Inflammatory macrophage treated with lipopolysaccharide for 4 hours (primary cell): ENCODE results near the gene FITM1.

Source experiments
- DNase-seq: peaks from one replicate; pipeline ENCODE4 v3.0.0-alpha.2; 2020

The FITM1 gene

DNA sequence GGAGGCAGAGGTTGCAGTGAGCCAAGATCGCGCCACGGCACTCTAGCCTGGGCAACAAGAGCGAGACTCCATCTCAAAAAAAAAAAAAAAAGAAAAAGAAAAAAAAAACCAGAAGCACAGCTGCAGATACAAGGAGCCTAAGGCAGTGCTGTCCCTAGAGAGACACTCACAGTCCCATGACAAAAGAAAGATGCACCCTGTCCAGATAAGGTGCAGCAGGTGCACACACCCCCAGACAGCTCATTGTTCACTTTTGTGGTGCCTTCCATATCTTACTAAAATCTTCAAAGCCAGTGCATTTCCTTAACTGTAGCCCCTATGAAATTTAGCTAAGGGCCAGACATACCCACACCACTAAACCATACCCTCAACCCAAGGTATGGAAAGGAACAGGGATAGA is 8.0 kb upstream of the FITM1 start:
- no peak for DNase-seq

DNA sequence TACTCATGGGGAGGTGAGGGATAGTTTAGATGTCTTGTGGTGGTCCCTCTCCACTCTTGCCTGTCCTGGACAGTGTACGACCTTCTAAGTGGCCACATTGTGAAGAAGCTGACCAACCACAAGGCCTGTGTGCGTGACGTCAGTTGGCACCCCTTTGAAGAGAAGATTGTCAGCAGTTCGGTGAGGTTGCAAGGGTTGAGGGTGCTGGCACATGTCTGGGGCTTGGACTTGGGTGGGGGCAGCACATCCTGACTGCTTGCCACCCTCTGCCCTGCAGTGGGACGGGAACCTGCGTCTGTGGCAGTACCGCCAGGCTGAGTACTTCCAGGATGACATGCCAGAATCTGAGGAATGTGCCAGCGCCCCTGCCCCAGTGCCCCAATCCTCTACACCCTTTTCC is 7.6 kb upstream of the FITM1 start:
- DNase-seq = no peak

DNA sequence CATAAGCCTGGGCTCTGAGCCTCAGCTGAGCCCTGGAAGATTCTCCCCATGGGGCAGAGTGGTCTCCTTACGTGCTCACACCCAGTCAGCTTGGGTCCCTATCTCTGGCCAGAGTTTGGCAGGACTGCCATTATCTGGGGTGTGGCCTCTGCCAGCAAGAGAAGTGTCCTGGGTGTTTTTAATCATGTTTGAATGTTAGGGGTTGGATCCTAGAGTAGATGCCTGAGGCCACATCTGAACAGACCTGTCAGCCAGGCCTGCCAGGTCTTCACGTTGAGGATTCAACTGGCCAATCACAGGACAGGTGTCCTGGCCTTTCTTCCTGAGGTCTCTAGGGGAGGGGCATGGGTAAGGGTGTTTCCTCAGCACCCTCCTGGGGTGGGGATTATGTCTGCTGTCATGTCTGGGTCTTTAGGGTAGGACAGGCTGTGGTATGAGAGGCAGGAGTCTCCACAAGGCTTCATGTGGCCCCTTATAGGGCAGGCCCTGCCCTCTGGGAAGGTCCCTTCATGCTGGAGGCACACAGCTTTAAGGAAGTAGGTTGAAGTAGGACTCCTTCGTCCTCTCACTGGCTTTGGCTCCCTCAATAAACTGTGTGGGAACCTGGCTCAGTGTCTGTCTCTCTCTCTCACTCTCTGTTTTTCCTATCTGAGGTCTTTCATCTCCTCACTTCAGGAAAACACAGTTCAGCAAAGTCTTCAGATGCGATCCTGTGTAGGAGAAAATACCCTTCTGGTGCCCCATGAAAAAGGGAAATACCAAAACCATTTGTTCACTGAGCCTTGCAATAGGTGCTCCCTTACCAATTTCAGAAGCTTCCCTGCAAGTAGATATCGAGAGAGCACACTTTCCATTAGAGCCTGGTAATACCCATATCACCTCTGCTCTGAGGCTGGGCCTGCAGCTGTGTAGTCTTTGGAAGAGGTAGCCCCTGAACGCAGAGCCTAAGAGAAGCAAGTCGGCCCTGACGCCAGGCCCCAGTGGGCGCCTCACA is 6.7 kb upstream of the FITM1 start:
- no peak for DNase-seq

DNA sequence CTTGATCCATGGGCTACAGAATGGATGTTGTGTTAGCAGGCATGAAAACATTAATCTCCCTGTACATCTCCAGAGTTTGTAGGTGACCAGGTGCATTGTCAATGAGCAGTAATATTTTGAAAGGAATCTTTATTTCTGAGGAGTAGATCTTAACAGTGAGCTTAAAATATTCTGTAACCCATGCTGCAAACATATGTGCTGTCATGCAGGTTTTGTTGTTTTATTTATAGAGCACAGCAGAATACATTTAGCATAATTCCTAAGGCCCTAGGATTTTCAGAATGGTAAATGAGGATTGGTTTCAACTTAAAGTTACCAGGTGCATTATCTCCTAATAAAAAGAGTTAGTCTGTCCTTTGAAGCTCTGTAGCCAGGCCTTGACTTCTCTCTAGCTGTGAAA is 3.5 kb upstream of the FITM1 start:
- DNase-seq = no peak

DNA sequence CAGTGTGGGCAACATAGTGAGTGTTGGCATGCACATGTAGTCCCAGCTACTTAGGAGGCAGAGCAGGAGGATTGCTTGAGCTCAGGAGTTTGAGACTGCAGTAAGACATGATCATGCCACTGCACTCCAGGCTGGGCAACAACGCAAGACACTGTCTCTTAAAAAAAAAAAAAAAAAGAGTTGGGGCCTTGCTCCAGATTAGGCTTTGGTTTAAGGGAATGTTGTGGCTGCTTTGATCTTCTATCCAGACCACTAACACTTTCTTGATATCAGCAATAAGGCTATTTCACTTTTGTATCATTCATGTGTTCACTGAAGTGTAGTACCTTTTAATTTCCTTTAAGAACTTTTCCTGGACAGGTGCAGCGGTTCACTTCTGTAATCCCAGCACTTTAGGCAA is 2.8 kb upstream of the FITM1 start:
- no peak for DNase-seq

DNA sequence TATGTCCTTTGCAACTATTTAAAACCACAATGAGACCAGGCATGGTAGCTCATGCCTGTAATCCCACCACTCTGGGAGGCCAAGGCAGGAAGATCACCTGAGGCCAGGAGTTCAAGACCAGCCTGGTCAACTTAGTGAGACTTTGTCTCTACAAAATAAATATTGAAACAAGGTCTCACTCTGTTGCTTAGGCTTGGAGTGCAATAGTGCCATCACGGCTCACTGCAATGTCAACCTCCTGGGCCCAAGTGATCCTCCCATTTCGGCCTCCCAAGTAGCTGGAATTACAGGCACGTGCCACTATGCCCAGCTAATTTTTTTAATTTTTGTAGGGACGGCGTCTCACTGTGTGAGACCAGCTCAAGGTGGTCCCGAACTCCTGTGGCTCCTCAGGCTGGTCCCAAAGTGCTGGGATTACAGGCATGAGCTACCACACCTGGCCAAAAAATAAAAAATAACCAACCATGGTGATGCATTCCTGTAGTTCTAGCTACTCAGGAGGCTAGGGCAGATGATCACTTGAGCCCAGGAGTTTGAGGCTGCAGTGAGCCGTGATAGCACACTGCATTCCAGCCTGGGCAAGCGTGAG is 955 bp upstream of the FITM1 start:
- no peak for DNase-seq

DNA sequence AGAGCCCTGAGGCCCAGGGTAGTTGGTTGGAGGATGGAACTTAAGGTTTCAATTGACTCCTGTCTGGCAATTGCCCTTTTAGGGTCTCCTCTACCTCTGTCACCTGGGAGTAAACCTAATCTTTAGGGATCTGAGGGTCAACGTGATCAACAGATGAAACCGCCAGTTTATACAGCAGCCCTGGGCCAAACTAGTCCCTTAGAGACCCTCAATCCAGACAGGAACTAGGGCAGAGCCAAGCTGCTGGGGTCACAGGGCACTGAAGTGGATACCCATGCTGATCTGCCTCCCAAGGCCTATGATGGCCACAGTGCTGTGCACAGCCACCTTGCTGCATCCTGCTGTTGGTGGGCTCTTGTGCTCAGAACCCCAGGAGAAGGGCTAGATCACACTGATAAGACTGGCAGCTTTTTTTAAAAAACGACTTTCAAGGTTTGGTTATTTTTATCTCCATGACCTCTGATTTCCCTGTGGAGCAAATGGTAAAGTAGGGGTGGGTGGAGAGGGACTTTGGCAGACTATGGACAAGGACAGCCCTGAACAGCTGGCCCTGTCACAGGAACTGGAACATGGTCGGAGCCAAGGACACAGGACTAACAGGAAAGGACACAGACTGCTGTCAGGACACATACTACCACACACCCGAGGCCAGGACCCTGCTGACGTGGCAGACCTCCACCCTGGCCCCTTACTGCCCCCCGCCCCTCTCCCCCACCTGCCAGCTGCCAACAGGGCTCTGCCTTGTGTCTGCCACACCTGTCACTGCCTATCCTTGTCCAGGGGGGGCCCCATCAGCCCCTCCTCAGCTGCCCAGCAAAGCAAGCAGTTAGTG is 474 bp downstream of the FITM1 start:
- DNase-seq = no peak

DNA sequence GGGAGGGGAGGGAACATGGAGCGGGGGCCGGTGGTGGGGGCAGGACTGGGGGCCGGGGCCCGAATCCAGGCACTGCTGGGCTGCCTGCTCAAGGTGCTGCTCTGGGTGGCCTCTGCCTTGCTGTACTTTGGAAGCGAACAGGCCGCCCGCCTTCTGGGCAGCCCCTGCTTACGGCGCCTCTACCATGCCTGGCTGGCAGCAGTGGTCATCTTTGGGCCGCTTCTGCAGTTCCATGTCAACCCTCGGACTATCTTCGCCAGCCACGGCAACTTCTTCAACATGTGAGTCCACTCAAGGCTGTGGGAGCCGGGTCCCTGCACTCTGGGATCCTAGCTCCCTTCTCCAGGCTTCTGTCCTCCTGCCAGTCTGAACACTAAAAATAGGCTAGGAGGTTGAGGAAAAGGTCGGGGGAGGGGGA is 1.1 kb downstream of the FITM1 start:
- DNase-seq = no peak

DNA sequence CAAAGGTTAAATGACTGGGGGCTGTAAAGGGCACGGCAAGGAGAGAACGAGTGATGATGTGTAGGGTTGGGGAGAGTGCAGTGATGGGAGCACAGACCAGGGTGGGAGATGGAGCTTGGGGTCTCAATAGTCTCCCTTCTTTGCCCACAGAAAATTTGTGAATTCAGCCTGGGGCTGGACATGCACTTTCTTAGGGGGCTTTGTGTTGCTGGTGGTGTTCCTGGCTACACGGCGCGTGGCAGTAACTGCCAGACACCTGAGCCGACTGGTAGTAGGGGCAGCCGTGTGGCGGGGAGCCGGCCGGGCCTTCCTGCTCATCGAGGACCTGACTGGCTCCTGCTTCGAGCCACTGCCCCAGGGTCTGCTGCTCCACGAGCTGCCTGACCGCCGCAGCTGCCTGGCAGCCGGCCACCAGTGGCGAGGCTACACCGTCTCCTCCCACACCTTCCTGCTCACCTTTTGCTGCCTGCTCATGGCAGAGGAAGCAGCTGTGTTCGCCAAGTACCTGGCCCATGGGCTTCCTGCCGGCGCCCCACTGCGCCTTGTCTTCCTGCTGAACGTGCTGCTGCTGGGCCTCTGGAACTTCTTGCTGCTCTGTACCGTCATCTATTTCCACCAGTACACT is 1.7 kb downstream of the FITM1 start:
- no peak for DNase-seq

DNA sequence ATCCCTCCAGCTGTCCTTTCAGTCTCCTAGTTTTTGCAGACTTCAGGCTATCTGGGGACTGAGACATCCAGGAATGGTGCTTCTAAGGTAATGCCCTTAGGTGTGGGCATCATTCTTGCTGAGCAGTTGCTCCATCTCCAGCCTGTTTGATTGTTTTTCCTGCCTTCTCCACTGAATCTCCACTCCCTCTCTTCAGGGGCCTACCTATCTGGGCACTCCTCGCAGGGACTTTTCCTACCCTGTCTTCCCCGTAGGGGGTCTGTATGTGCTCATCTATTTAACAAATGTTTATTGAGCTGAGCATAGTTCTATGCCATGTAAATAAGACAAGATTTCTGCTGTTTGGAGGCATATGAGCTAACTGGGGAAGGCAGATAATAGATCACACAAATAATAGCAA is 2.5 kb downstream of the FITM1 start:
- DNase-seq = no peak

DNA sequence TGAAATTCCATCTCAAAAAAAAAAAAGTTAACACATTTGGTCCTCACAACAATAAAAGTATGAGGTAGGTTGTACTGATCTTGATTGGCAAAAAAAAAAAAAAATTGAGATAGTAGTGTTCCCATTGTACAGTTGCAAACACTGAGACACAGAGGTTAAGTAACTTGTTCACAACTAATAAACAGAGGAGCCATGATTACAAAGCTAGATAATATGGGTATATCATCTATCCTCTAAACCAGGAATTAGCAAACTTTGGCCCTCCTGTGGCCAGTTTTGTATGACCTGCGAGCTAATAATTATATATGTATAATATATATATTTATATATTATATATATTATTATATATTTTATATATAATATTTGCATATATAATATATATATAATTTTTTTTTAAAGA is 3.3 kb downstream of the FITM1 start:
- no peak for DNase-seq

DNA sequence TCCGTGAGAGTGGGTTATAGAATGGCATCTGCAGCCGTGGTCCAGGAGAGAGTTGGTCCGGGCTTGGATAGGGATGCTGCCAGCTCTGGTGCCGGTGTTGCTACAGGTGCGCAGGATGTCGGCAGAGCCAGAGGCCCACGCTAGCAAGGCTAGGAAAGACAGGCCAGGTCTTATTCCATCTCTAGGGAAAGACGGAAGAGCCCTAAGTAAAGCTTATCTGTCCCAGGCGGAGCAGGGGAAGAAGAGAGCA is 5.0 kb downstream of the FITM1 start:
- DNase-seq = no peak

DNA sequence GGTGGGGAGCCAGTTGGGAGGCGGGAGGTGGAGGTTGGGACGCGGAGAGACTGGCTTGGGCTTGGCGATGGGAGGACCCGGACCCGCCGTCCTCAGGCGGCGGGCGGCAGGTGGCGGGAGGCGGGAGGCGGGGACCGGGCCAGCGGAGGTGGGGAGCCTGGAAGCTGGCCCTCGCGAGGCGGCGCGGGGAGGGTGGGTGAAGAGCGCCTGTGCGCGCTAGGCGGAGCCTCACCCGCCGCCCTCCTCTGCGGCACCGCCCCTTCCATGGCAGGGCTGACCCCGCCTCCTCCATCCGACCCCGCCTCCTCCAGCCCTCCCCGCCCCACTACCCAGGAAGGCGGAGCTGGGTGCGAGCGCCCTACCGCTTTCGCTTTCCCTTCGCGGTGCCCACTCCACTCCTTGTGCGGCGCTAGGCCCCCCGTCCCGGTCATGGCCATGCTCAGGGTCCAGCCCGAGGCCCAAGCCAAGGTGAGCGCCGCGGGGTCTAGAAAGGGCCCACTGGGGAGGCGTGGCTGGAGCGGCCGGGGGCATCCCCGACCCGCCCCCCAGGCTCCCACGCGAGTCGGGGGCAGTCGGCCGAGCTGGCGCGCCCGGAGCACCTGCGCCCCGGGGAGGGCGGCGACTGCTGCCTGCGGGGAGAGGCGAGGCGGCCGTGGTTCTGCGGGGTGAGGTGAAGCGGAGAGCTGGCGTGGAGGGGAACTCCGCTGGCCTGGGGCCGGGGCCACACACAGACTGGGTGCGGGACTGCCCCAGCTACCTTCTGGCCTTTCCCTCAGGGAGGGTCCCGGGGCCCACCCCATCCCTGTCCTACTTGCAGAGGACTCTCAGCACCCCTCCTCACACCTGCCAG is 5.6 kb downstream of the FITM1 start, which contains the start of gene PSME1:
PSME1 (plus strand) TSS at position 361 of the 850 bp plus-strand sequence; CDS start at position 430, 69 bp downstream.
- DNase-seq = peak; percentile 93

DNA sequence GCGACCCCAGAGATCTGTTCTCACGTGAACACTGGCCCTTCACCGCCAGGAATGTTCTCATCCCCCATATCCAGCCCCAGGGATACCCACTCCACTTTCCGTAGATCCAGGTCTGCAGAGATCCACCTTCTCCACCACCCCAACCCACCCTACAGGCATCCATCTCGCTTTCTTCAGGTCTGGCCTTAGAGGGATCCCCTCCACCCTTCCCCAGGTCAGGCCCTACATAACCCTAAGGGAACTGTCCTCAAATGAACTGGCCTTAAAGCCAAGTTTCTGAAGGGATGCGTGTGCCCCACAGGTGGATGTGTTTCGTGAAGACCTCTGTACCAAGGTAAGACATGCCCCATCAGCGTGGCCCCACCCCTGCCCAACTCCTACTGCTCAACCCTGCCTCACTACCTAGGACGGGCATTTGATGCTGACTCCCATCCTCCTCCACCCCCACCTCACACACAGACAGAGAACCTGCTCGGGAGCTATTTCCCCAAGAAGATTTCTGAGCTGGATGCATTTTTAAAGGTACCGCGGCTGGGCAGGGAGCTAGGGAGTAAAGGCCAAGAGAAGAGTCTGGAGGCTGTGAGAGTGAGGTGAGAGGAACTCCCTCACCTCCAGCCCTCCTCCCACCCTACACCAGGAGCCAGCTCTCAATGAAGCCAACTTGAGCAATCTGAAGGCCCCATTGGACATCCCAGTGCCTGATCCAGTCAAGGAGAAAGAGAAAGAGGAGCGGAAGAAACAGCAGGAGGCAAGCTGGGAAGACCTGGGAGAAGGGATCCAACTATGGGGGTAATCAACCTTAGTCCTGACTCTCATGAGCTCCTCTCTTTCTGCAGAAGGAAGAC is 6.4 kb downstream of the FITM1 start:
- no peak for DNase-seq

DNA sequence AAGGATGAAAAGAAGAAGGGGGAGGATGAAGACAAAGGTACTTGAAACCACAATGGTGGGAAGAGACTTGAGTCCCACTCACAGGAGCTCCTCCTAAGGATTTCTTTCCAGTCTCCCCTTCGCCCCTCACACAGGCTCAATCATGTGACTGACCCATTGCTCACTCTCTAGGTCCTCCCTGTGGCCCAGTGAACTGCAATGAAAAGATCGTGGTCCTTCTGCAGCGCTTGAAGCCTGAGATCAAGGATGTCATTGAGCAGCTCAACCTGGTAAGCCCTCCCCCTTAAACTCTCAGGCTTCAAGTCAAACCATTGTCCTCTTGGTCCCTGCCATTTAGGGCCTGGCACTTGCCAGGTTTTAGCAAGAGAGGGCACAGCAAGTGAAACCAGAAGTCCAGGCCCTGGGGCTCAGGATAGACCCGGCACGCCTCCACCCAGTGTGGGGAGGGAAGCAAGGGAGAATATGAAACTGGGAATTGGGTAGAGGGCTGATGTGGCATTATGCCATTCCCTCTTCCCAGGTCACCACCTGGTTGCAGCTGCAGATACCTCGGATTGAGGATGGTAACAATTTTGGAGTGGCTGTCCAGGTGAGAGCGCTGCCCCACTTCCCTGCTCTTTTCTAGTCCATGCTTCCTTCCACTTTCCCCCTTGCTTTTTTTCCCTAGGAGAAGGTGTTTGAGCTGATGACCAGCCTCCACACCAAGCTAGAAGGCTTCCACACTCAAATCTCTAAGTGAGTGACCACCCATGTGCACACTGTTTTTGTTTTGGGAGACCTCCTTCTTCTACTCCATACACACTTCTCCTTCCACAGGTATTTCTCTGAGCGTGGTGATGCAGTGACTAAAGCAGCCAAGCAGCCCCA is 7.3 kb downstream of the FITM1 start:
- DNase-seq = peak; percentile 11

DNA sequence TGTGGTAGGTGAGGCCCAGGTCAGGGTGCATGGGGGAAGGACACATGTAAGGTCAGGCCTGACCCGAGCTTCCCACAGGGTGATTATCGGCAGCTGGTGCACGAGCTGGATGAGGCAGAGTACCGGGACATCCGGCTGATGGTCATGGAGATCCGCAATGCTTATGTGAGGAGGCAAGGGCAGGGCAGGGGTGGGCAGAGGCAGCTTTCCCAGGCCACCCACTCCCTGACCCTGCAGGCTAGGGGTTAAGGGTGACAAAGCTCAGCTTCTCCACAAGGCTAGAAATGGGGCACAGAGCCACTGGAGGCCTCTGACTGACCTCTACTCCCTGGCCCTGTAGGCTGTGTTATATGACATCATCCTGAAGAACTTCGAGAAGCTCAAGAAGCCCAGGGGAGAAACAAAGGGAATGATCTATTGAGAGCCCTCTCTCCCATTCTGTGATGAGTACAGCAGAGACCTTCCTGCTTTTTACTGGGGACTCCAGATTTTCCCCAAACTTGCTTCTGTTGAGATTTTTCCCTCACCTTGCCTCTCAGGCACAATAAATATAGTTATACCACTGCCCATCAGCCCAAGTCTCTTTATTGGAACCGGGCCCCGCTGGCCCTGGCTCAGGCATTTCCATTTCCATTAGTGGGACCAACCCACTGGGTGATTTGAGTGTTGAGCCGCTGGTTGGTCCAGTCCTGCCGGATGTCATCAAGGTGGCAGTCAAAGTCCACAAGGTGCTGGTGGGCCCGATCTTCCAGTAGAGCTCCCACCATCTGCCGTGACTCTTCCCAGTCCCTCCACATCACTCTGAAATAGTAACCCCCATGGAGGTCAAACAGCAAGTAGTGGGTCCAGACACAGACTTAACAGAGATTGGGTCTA is 8.2 kb downstream of the FITM1 start:
- DNase-seq = no peak

DNA sequence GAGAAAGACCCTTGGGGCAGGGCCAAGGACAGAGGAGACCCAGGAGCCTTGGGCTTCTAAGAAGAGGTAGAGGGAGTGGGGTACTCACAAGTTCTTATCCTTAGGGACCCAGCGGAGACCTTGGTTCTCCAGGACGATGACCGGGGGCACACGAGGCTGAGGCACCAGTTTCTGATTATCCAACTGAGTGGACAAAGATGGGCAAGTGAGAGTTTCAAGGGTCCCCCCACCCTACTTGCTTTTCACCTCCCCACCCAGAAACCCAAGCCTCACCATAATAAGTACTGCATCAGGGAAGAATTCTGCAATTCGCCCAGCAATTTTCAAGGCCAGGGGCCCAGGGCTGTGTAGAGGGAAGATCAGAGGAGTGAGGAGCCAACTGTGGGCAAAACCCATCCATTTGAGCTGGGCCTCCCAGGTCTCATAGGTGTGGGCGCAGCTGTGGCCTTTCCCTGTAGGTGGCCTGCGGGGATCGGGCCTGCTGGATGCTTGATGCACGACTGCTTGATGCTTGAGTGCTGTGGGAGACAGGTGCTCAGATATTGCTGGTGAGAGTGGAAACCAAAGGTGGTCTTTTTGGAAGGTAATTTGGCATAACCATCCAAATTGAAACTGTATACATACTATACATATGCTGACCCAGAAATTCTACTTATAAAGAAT is 8.9 kb downstream of the FITM1 start:
- no peak for DNase-seq

DNA sequence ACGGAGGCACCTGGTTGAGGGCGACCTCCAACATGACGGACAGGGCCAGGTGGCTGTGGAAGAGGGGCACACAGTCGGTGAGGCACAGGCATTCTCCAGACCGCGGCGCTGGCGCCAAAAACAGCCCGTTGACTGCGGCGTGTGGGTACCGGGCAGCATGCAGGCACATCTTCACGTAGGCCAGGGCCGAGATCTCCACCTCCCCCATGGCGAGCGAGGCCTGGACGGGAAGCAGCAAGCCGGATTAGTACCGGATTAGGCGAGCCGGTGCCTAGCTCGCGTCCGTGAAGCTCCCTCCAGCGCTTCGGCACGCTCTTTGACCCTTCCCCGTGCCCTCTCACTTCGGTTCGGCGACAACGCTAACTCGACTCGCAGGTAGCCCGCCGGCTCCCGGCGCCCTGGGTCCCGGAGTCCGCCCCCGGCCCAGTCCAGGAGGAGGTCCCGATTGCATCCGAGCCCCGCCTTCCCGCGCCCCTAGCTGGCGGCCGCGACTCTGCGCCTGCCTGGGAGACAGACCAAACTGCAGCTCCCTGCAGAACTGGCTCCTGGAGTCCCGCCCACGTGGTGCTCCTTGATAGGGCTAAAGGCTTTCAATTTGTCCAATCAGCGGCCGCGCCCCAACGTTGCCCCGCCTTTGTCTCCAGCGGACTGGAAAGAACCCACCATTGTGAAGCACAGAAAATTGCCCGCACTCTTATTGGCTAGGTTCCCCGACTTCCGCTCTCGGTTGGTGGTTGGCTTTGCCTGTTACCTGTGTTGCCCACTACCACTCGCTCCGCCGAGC is 10.8 kb downstream of the FITM1 start, which contains the start of gene EMC9:
EMC9 (minus strand) TSS at position 495 of the 784 bp plus-strand sequence; CDS start at position 208, 287 bp downstream.
- DNase-seq = peak; percentile 100
